Measurements from ENCODE around the gene FADS6. TPM values are rescaled to one million over a fixed set of nuclear protein-coding genes. Genes with fewer than 3 reads are reported as not detected.
A peak's percentile ranks its signal among the peaks of the same experiment; 100 is the strongest.

The FADS6 gene
- total and polyA plus RNA-seq, 2 of the 13 experiments (the other 11 are each of a cell fraction or from before 2014, with no cell fraction given), result 0.11 TPM

GRCh38 chr17:74842599-74843351 lies 50.7 kb downstream of the FADS6 start (continued):
- TF ChIP-seq ZNF160 (CRISPR knock-in tag; IDR thresholded peaks at IDR 0.05) (no peak), FOSL2 (CRISPR knock-in tag; IDR thresholded peaks at IDR 0.05) (no peak), KDM4B (CRISPR knock-in tag; IDR thresholded peaks at IDR 0.05) (no peak), ELF4 (CRISPR knock-in tag; IDR thresholded peaks at IDR 0.05; ENCODE audit: borderline replicate concordance) (no peak), SCMH1 (CRISPR knock-in tag; IDR thresholded peaks at IDR 0.05; ENCODE audit: borderline replicate concordance) (no peak), TGIF2 (CRISPR knock-in tag; IDR thresholded peaks at IDR 0.05) (no peak), E2F1 (CRISPR knock-in tag; IDR thresholded peaks at IDR 0.05) (no peak), ZBTB21 (CRISPR knock-in tag; IDR thresholded peaks at IDR 0.05) (no peak), ZNF746 (CRISPR knock-in tag; IDR thresholded peaks at IDR 0.05) (no peak; the same call in 1 of the 2 replicates), RFX5 (IDR thresholded peaks at IDR 0.05; ENCODE audit: low read depth, low read length) (no peak)
- TF ChIP-seq, protein P1, sequence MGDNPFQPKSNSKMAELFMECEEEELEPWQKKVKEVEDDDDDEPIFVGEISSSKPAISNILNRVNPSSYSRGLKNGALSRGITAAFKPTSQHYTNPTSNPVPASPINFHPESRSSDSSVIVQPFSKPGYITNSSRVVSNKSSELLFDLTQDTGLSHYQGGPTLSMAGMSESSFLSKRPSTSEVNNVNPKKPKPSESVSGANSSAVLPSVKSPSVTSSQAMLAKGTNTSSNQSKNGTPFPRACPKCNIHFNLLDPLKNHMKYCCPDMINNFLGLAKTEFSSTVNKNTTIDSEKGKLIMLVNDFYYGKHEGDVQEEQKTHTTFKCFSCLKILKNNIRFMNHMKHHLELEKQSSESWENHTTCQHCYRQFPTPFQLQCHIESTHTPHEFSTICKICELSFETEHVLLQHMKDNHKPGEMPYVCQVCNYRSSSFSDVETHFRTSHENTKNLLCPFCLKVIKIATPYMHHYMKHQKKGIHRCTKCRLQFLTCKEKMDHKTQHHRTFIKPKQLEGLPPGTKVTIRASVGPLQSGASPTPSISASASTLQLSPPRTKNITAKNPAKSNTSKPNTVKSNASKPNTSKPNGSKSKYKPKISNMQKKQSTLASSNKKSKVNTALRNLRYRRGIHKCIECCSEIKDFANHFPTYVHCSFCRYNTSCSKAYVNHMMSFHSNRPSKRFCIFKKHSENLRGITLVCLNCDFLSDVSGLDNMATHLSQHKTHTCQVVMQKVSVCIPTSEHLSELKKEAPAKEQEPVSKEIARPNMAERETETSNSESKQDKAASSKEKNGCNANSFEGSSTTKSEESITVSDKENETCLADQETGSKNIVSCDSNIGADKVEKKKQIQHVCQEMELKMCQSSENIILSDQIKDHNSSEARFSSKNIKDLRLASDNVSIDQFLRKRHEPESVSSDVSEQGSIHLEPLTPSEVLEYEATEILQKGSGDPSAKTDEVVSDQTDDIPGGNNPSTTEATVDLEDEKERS (CRISPR knock-in tag; IDR thresholded peaks at IDR 0.05), result no peak
- TF ChIP-seq, protein P2, sequence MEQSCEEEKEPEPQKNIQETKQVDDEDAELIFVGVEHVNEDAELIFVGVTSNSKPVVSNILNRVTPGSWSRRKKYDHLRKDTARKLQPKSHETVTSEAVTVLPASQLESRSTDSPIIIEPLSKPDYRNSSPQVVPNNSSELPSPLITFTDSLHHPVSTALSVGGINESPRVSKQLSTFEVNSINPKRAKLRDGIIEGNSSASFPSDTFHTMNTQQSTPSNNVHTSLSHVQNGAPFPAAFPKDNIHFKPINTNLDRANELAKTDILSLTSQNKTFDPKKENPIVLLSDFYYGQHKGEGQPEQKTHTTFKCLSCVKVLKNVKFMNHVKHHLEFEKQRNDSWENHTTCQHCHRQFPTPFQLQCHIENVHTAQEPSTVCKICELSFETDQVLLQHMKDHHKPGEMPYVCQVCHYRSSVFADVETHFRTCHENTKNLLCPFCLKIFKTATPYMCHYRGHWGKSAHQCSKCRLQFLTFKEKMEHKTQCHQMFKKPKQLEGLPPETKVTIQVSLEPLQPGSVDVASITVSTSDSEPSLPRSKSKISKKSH (CRISPR knock-in tag; IDR thresholded peaks at IDR 0.05; ENCODE audit: borderline replicate concordance), result no peak; the same call in 1 of the 2 replicates
- TF ChIP-seq, protein P3, sequence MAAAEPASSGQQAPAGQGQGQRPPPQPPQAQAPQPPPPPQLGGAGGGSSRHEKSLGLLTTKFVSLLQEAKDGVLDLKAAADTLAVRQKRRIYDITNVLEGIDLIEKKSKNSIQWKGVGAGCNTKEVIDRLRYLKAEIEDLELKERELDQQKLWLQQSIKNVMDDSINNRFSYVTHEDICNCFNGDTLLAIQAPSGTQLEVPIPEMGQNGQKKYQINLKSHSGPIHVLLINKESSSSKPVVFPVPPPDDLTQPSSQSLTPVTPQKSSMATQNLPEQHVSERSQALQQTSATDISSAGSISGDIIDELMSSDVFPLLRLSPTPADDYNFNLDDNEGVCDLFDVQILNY (CRISPR knock-in tag; conservative IDR thresholded peaks at IDR 0.05), result no peak
- TF ChIP-seq, protein P4, sequence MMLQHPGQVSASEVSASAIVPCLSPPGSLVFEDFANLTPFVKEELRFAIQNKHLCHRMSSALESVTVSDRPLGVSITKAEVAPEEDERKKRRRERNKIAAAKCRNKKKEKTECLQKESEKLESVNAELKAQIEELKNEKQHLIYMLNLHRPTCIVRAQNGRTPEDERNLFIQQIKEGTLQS (CRISPR knock-in tag; IDR thresholded peaks at IDR 0.05), result peak; percentile 6; the same call in 1 of the 2 replicates
- TF ChIP-seq, protein P5, sequence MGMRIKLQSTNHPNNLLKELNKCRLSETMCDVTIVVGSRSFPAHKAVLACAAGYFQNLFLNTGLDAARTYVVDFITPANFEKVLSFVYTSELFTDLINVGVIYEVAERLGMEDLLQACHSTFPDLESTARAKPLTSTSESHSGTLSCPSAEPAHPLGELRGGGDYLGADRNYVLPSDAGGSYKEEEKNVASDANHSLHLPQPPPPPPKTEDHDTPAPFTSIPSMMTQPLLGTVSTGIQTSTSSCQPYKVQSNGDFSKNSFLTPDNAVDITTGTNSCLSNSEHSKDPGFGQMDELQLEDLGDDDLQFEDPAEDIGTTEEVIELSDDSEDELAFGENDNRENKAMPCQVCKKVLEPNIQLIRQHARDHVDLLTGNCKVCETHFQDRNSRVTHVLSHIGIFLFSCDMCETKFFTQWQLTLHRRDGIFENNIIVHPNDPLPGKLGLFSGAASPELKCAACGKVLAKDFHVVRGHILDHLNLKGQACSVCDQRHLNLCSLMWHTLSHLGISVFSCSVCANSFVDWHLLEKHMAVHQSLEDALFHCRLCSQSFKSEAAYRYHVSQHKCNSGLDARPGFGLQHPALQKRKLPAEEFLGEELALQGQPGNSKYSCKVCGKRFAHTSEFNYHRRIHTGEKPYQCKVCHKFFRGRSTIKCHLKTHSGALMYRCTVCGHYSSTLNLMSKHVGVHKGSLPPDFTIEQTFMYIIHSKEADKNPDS (CRISPR knock-in tag; IDR thresholded peaks at IDR 0.05), result no peak
